G401 (cell line): ENCODE results near the gene FOXP1. TPM values are rescaled to one million over a fixed set of nuclear protein-coding genes. Genes with fewer than 3 reads are reported as not detected.

ENCODE experiments used
- total RNA-seq: library from RNA; depleted of rRNA; stranded (reverse); fragments of >200 nt; shearing (Covaris generic); gene quantifications from 2 replicates; pipeline ENCODE4 v1.2.3, GENCODE V29; 2014; rRNA removed

FOXP1 gene
- total RNA-seq, 1 experiment from 2014 or later = 9.7 TPM

Other genes starting within 250 kb of the FOXP1 start
- gene EIF4E3, start 141.7 kb upstream of the FOXP1 start, total RNA-seq = not detected in 2 replicates
- gene GPR27, start 170.1 kb upstream of the FOXP1 start, total RNA-seq = 0.31 TPM in 1 of 2 replicates, not detected in the other
- gene PROK2, start 201.4 kb upstream of the FOXP1 start, total RNA-seq = not detected in 2 replicates